Activated CD4-positive, alpha-beta T cell treated with anti-CD3 and anti-CD28 coated beads, Interleukin-2, amount 10 ng/mL, durations not matched to agents 7 days and 5 days (primary cell): ENCODE measurements around the gene ATXN7L1. TPM values are rescaled to one million over a fixed set of nuclear protein-coding genes. Genes with fewer than 3 reads are reported as not detected.

ENCODE experiments used
- CTCF ChIA-PET: fragments of 350-600 bp; sonication (Branson Sonifier 250); formaldehyde crosslinking; loops from one replicate; lab custom pipeline; 2021; ENCODE audit warnings: antibody characterized with exemption; lab: Charles Lee
- POLR2A ChIA-PET: fragments of 350-600 bp; sonication (Branson Sonifier 250); formaldehyde crosslinking; loops from one replicate; lab custom pipeline; 2021; ENCODE audit warnings: antibody characterized with exemption; lab: Charles Lee
- DNase-seq: peaks from one replicate; pipeline ENCODE4 v3.0.0-alpha.2; 2020
- H3K27ac Mint-ChIP-seq: one replicate; pipeline ENCODE4 v1.8.0; 2021; ENCODE audit warnings: mild to moderate bottlenecking, moderate library complexity, mixed read lengths
- H3K27me3 Mint-ChIP-seq: one replicate; pipeline ENCODE4 v1.8.0; 2021; ENCODE audit warnings: mixed read lengths
- H3K36me3 Mint-ChIP-seq: one replicate; pipeline ENCODE4 v1.8.0; 2021; ENCODE audit warnings: low read depth, mixed read lengths
- H3K4me1 Mint-ChIP-seq: one replicate; pipeline ENCODE4 v1.8.0; 2021; ENCODE audit warnings: mixed read lengths
- H3K4me3 Mint-ChIP-seq: one replicate; pipeline ENCODE4 v1.8.0; 2021; ENCODE audit warnings: mild to moderate bottlenecking, moderate library complexity, mixed read lengths
- H3K9me3 Mint-ChIP-seq: one replicate; pipeline ENCODE4 v1.8.0; 2021; ENCODE audit warnings: mixed read lengths
- total RNA-seq, 2 experiments: library from RNA; stranded (reverse); gene quantifications; one replicate each; pipeline ENCODE4 v1.2.3, GENCODE V29; 2021

The ATXN7L1 gene
- total RNA-seq, 2 experiments from 2014 or later = 23.8 to 25.4 TPM

DNA sequence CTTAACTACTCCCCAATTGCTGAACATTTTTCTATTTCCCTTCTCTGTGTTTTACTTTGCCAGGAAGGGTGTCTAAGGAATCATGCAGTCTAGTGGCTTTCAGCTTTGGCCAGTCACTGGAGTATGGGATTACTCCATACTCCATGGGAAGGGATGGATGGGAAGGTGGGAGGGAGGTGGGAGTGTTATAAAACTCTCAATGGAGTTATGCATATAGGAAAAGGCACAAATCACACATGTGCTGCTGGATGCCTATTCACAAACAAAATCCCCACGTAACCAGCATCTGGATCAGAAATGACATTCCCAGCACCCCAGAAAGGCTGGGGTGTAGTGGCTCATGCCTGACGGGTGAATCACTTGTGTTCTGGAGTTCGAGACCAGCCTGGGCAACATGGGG lies 125.3 kb downstream of the ATXN7L1 start:
- no peaks in the 10 kb centered on the region for H3K9me3 Mint-ChIP-seq

DNA sequence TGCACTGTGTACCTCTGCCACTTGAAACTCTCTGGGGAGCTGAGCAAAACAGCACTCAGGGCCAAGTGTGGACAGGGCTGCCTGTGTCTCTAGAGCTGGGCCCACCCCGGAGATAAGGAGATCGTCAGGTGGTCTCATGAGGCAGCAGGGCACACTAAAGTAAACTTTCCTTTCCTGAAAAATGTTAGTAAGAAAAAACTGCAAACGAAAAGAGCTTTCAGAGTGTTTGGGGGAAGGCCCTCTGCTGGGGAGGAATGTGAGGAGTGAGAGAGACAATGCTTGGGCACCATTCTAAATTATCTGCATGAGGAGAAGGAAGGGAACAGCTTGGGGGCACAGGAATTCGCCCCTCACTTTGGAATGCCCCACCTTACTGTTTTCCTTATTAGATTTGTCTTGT lies 127.7 kb downstream of the ATXN7L1 start:
- CTCF ChIA-PET = interaction anchor here (1.0 to 1.8 kb wide), 2 partner anchors 12 to 16 kb away, joined by 3 to 7 read pairs; no protein-coding TSS in a partner anchor
- no peak overlapping the region for H3K4me3 Mint-ChIP-seq
- POLR2A ChIA-PET = no interaction called here
- peaks cover 3% of the 10 kb centered on the region for H3K4me1 Mint-ChIP-seq
- DNase-seq = no peak
- no peaks in the 10 kb centered on the region for H3K36me3 Mint-ChIP-seq
- H3K27ac Mint-ChIP-seq = no peak overlapping the region
- no peaks in the 10 kb centered on the region for H3K9me3 Mint-ChIP-seq
- no peaks in the 10 kb centered on the region for H3K27me3 Mint-ChIP-seq

More for the DNA sequence above, 125.3 kb downstream of the ATXN7L1 start:
- Mint-ChIP-seq H3K27me3 (no peaks in the 10 kb centered on the region), H3K4me1 (no peaks in the 10 kb centered on the region), H3K4me3 (no peak overlapping the region), H3K27ac (no peak overlapping the region), H3K36me3 (no peaks in the 10 kb centered on the region)
- no peak for DNase-seq
- ChIA-PET CTCF (interaction anchor here (0.6 to 4.0 kb wide), 3 partner anchors 9 to 370 kb away, joined by 3 to 17 read pairs (median 4); no protein-coding TSS in a partner anchor), POLR2A (no interaction called here)

DNA sequence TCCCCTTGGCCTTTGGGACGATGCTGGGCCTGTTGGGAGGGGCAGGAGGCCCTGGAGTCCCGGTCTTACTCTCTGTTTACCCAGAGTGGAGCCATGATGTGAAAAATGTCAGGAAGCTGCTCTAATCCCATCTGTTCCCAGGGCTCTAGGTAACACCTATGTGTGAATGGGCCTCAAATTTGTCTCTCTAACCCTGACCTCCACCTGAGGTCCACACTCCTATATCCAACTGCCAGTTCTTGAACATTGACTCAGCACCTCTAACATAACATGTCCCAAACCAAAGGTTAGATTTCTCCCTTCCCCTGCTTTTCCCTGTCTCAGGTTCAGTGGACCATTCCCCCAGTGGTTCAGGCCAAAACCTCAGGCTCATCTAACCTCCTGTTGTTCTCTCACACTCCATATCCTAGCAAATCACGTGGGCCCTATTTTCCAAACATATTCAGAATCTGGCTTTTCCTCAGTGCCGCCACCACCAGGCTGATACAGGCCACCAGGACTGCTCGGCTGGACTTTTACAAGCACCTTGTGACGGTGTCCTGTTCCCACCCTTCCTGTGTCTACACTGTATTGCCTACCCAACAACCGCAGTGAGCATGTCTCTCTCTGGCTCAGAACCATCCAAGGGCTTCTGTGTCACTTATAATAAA lies 130.6 kb downstream of the ATXN7L1 start:
- Mint-ChIP-seq H3K4me3 (no peak overlapping the region), H3K27ac (no peak overlapping the region), H3K9me3 (no peaks in the 10 kb centered on the region), H3K27me3 (no peaks in the 10 kb centered on the region), H3K4me1 (peaks cover 10% of the 10 kb centered on the region), H3K36me3 (no peaks in the 10 kb centered on the region)
- DNase-seq = no peak
- ChIA-PET CTCF (interaction anchor here (1.1 kb wide), 1 partner anchor 9 kb away, joined by 3 read pairs; no protein-coding TSS in a partner anchor), POLR2A (no interaction called here)

DNA sequence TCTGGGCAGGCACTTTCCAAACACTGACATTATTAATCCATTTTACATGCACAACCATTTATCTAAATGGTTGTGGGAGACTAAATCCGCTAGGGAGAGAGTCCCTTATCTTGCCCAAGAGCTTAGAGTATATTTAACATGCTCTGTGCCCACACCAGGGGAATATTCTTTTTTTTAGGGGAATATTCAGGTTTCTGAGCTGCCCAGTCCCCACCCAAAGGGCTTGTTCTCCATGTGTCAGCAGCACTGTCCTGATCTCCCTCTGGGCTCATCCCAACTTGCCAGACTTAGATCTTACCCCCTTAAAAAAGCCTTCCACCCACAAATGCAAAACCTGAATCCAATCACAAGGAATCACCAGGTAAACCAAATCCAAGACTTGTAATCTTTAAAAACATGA lies 132.1 kb downstream of the ATXN7L1 start:
- no peaks in the 10 kb centered on the region for H3K27me3 Mint-ChIP-seq
- H3K4me3 Mint-ChIP-seq = no peak overlapping the region
- no peak overlapping the region for H3K27ac Mint-ChIP-seq
- H3K4me1 Mint-ChIP-seq = peaks cover 17% of the 10 kb centered on the region
- ChIA-PET CTCF (interaction anchor here (1.1 to 3.3 kb wide), 3 partner anchors 7 to 21 kb away, joined by 3 to 17 read pairs (median 5); no protein-coding TSS in a partner anchor), POLR2A (no interaction called here)
- no peak for DNase-seq
- H3K9me3 Mint-ChIP-seq = no peaks in the 10 kb centered on the region
- no peaks in the 10 kb centered on the region for H3K36me3 Mint-ChIP-seq

DNA sequence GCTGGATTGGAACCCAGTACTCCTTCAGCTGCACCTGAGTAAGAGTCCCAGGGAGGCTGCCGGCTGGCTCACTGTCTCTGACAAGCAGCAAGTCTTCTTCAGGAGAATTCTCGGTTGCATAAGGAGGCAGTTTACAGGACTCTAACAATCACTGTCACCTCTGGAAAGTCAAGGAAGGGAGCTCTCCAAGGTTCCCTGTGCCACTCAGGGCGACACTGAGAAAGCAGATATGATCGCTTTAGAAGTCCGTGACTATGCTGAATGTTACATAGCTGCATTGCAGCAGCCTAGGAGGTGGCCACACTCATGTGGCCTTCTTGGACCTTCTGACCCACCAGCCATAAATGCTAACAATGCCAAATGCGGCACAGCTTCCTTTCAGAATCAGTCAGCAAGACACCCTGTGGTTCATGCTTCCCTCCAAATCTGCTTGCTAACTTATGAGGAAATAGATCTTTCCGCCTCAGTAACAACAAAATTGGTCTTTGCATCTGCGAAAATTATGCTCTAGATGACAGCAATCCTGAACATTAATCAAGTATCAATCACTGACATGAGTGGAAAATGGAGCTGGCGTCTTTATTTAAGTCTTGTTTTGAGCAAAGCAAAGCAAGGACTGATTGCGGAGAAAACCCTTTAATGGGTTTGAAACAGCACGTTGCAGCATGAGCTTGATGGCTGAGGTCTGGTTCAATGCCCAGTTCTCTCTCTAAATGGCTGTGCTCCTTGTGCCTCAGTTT lies 132.9 kb downstream of the ATXN7L1 start:
- Mint-ChIP-seq H3K9me3 (no peaks in the 10 kb centered on the region), H3K36me3 (no peaks in the 10 kb centered on the region), H3K4me1 (peaks cover 19% of the 10 kb centered on the region), H3K27me3 (no peaks in the 10 kb centered on the region), H3K27ac (no peak overlapping the region), H3K4me3 (no peak overlapping the region)
- POLR2A ChIA-PET = no interaction called here
- CTCF ChIA-PET = interaction anchor here (1.1 to 3.3 kb wide), 3 partner anchors 9 to 22 kb away, joined by 3 to 17 read pairs (median 5); no protein-coding TSS in a partner anchor
- DNase-seq = no peak

DNA sequence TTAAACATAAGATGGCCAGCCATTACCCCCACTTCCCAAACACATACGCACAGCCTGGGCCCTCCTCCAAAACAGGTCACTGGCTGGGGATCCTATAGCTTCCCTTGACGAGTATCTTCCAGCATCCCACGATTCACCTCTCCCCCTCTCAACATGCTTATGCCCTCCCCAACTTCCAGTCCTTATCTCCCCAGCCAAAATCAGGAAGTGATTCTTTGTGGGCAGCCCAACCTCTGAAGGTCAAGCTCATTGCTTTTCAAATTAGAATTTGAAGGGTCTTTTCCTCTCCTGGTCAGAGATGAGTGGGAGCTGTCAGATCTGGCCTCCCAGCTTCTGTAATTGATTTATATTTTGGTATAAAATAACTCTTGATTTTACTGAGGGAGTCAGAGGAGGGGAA lies 133.6 kb downstream of the ATXN7L1 start:
- H3K36me3 Mint-ChIP-seq = no peaks in the 10 kb centered on the region
- ChIA-PET CTCF (interaction anchor here (0.8 to 3.3 kb wide), 5 partner anchors 10 to 369 kb away, joined by 3 to 17 read pairs (median 3); partner anchors contain the start of gene SYPL1), POLR2A (no interaction called here)
- peaks cover 19% of the 10 kb centered on the region for H3K4me1 Mint-ChIP-seq
- no peak overlapping the region for H3K27ac Mint-ChIP-seq
- no peaks in the 10 kb centered on the region for H3K27me3 Mint-ChIP-seq
- H3K9me3 Mint-ChIP-seq = no peaks in the 10 kb centered on the region
- no peak overlapping the region for H3K4me3 Mint-ChIP-seq
- no peak for DNase-seq

DNA sequence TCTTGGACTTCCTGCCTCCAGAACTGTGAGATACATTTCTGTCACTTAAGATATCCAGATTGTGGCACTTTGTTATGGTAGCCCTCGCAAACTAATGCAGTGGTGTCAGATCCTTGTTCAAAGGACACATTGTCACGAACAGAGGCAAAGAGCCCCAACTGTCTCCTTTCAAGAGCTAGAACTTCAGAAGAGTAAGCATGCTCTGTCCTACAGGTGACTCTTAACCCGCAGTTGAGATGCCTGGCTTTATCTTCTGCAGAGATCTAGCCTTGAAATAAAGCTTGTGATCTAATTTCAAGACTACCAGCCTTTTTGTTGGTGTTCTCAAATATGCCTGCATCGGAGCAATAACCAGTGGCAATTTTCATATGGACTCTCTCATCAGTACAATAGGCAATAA lies 134.4 kb downstream of the ATXN7L1 start:
- ChIA-PET POLR2A (no interaction called here), CTCF (interaction anchor here (0.5 to 3.3 kb wide), 8 partner anchors 11 to 370 kb away, joined by 3 to 17 read pairs (median 3); partner anchors contain the start of gene SYPL1)
- Mint-ChIP-seq H3K27ac (no peak overlapping the region), H3K36me3 (no peaks in the 10 kb centered on the region), H3K4me1 (peaks cover 19% of the 10 kb centered on the region), H3K9me3 (no peaks in the 10 kb centered on the region), H3K27me3 (no peaks in the 10 kb centered on the region), H3K4me3 (no peak overlapping the region)
- no peak for DNase-seq

DNA sequence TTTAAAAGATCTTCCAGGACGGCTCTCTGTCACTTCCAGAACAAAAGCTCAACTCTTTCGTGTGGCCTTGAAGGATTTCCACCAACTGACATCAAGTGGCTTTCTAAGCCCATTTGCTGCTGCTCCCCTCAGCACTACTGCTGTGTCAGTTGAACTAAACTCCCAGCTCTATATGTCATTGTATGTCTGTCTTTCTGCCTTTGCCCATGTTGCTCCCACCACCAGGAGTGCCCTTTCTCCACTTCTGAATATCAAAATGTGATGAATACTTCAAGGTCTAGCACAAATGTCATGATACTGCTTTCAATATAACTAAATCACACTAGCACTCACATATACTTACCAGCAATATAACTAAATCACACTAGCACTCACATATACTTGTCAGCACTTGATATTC lies 138.3 kb downstream of the ATXN7L1 start:
- Mint-ChIP-seq H3K9me3 (peaks cover 4% of the 10 kb centered on the region), H3K4me3 (no peak overlapping the region), H3K27me3 (peaks cover 1% of the 10 kb centered on the region), H3K36me3 (no peaks in the 10 kb centered on the region), H3K4me1 (peaks cover 14% of the 10 kb centered on the region), H3K27ac (no peak overlapping the region)
- ChIA-PET POLR2A (interaction anchor here (0.6 kb wide), 1 partner anchor 19 kb away, joined by 3 read pairs; no protein-coding TSS in a partner anchor), CTCF (interaction anchor here (0.5 to 1.0 kb wide), 4 partner anchors 12 to 304 kb away, joined by 3 to 4 read pairs (median 3); no protein-coding TSS in a partner anchor)
- DNase-seq = no peak

DNA sequence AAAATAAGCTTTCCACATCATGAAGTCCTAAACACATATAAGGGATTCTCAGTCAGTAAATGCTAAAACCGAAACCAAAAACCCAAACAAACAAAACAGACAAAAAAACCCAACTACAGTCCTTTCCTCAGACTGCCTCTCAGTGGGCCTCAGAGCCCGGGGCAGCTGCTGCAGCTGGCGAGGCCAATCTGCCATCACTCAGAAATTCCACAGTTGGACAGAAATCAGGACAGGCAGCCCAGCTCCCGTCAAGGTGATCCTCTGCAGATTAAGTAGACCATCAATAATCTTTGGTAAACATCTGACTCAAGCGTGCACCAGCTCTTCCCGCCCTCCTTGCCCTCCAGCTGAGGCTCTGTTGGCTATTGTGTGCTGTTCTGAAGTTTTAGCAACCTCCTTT lies 142.2 kb downstream of the ATXN7L1 start:
- Mint-ChIP-seq H3K4me3 (no peak overlapping the region), H3K4me1 (peaks cover 4% of the 10 kb centered on the region), H3K27ac (no peak overlapping the region), H3K9me3 (peaks cover 4% of the 10 kb centered on the region), H3K36me3 (no peaks in the 10 kb centered on the region), H3K27me3 (peaks cover 1% of the 10 kb centered on the region)
- no peak for DNase-seq
- POLR2A ChIA-PET = no interaction called here
- CTCF ChIA-PET = no interaction called here

DNA sequence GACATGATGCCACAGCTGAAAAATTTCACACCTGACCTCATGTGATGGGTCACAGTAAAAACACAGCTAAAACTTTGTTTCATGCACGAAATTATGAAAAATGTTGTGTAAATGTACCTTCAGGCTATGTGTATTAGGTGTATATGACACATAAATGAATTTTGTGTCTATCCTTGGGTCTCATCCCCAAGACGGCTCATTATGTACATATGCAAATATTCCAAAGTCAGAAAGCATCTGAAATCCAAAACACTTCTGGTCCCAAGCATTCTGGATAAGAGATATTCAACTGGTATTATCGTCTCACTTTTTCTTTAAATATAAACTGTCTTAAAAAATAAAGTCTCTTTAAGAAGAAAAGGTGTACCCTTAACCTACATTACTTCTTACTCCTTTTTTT lies 145.4 kb downstream of the ATXN7L1 start:
- H3K27ac Mint-ChIP-seq = no peak overlapping the region
- peaks cover 2% of the 10 kb centered on the region for H3K4me1 Mint-ChIP-seq
- peaks cover 4% of the 10 kb centered on the region for H3K9me3 Mint-ChIP-seq
- H3K4me3 Mint-ChIP-seq = no peak overlapping the region
- no peaks in the 10 kb centered on the region for H3K27me3 Mint-ChIP-seq
- ChIA-PET POLR2A (no interaction called here), CTCF (no interaction called here)
- H3K36me3 Mint-ChIP-seq = no peaks in the 10 kb centered on the region
- no peak for DNase-seq

DNA sequence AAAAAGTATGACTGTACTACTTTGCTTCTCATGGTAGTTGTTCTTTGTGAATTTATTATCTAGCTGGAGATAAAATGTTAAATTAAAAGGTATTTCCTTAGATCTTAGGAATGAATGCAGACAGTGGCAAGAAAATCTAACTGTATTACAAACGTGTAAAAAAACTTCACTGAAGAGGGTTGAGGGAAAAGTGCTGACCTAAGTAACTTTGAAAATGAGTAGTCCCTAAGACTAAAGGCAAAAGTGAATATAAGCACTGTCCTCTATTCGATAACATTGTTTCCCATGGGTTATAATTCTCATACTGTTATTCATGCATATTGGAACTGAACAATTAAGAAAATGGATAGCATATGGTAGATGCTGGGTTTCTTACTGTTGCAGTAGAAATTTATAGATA lies 148.4 kb downstream of the ATXN7L1 start:
- no peak for DNase-seq
- ChIA-PET POLR2A (no interaction called here), CTCF (interaction anchor here (1.8 kb wide), 1 partner anchor 37 kb away, joined by 3 read pairs; no protein-coding TSS in a partner anchor)
- no peaks in the 10 kb centered on the region for H3K4me1 Mint-ChIP-seq
- H3K36me3 Mint-ChIP-seq = no peaks in the 10 kb centered on the region
- H3K27me3 Mint-ChIP-seq = no peaks in the 10 kb centered on the region
- no peaks in the 10 kb centered on the region for H3K9me3 Mint-ChIP-seq
- H3K4me3 Mint-ChIP-seq = no peak overlapping the region
- no peak overlapping the region for H3K27ac Mint-ChIP-seq

DNA sequence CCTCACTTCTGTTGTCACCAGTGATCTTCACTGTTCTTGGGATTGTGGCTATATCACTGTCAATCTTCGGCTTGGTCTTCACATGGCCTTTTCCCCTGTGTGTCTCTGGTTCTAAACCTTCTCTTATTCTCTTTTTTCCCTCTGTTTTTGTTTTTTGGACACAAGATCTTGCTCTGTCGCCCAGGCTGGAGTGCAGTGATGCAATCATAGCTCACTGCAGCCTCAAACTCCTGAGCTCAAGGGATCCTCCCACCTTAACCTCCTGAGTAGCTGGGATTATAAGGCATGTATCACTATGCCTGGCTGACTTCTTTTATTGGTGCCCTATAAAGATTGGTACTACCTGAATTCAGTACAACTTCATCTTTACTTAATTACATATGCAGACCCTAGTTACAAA lies 151.7 kb downstream of the ATXN7L1 start:
- no peak overlapping the region for H3K27ac Mint-ChIP-seq
- CTCF ChIA-PET = interaction anchor here (0.6 kb wide), 1 partner anchor 49 kb away, joined by 4 read pairs; no protein-coding TSS in a partner anchor
- DNase-seq = no peak

DNA sequence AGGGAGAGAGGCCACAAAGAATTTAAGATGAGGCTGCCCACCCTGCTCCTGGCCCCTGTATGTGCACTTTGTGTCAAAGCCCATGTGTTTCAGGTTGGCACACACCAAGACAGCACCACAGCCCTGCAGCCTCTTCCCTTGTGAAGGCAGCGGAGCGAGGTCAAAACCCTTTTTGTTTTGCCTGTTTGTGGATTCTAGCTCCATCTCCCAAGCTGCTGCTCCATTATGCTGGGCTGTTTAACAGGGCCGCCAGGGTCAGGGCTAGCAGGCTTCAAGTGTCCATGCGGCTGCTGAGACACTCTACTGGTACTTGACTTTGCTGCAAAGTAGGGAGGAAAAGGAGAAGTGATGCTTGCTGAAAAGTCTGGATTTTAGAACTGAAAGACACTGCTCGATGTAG lies 152.8 kb downstream of the ATXN7L1 start:
- ChIA-PET CTCF (no interaction called here), POLR2A (no interaction called here)
- H3K4me3 Mint-ChIP-seq = no peak overlapping the region
- H3K27ac Mint-ChIP-seq = no peak overlapping the region
- no peaks in the 10 kb centered on the region for H3K36me3 Mint-ChIP-seq
- H3K27me3 Mint-ChIP-seq = no peaks in the 10 kb centered on the region
- no peaks in the 10 kb centered on the region for H3K9me3 Mint-ChIP-seq
- H3K4me1 Mint-ChIP-seq = no peaks in the 10 kb centered on the region
- no peak for DNase-seq

More for the DNA sequence above, 151.7 kb downstream of the ATXN7L1 start:
- no peaks in the 10 kb centered on the region for H3K4me1 Mint-ChIP-seq
- no peak overlapping the region for H3K4me3 Mint-ChIP-seq
- POLR2A ChIA-PET = interaction anchor here (0.6 kb wide), 1 partner anchor 389 kb away, joined by 3 read pairs; no protein-coding TSS in a partner anchor
- no peaks in the 10 kb centered on the region for H3K27me3 Mint-ChIP-seq
- H3K9me3 Mint-ChIP-seq = no peaks in the 10 kb centered on the region
- no peaks in the 10 kb centered on the region for H3K36me3 Mint-ChIP-seq
